Ecto neural progenitor cell (in vitro differentiated cells): ENCODE measurements around the gene RAPGEF4.
"Not testable (repeated sequence)": the region's sequence is repeated elsewhere in the genome, so short reads cannot be mapped to it uniquely, and the experiment has no call there.

Experiments used
- DNase-seq: peaks from one replicate; pipeline ENCODE4 v3.0.0-alpha.2; 2018; ENCODE audit warnings: low spot score

RAPGEF4 gene

GRCh38 chr2:172774302-172774701, 38.7 kb downstream of the RAPGEF4 start:
- DNase-seq = no peak

DNA sequence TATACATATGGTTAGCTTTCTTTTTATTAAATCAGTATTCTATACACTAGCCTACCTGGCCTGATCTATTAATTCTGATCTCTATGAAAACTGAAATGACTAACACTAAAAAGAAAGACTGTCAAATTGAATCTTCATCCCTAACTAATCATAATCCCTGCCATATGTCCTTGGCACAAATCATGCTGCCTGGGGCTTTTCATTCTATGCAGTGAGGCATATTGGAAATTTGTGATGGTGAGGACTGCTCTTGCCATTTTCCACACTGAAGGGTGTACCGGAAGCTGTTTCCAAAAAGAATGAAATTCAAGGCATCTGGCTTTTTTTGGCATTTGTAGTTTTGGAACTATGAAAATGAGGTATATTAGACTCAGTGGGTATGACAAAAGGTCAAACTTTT, 39.7 kb downstream of the RAPGEF4 start:
- no peak for DNase-seq

- DNase-seq = no peak
Measured at GRCh38 chr2:172777431-172777830, 41.8 kb downstream of the RAPGEF4 start.

- DNase-seq = no peak
Measured at GRCh38 chr2:172782506-172783164, 47.0 kb downstream of the RAPGEF4 start.

DNA sequence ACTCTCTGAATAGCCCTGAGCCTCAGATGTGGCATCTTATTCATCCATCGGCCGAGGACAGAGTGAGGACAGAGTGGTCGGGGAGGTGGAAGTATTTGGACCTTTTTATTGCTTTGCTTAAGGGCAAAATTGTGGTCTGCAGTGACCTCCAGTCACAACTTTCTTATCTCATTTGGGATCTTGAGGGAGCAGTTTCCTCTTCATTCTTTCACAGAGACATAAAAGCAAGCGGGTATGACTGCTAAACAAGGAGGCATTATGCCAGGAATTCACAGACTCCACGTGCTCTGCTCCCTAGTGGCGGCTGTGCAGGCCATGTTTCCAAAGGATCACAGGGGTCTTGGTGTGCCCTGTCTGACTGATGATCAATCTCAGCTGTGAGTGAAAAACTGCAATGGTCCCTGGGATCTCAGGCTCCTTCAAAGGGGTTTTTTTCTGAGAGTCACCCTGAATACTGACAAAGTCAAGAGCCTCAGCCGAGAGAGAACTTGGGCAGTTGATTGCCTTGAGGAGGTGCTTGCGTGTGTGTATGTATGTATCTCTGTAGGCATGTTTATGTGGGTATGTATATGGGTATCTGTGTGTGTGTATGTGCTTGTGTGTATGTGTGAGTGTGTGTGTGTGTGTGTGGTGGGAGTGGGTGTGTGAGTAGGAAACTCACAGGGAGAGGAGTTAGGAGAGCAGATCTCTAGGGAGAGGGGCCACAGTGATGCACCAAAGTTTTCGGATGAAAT, 47.7 kb downstream of the RAPGEF4 start:
- peak; percentile 56 for DNase-seq

DNA sequence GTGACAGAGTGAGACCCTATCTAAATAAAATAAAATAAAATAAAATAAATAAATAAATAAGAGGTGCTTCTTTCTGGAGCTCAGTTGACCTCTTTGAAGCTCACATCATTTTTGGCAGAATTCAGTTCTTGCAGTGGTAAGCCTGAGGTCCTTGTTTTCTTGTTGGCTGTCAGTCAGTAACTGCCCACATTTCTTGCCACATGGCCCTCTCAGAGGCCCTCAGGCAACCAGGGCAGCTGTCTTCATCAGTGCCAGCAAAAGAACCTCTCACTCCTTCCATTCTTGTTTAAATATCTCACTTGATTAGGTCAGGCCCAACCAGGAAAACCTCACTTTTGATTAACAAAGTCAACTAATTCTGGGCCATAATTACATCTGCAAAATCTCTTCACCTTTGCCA, 53.2 kb downstream of the RAPGEF4 start:
- DNase-seq = no peak

- DNase-seq = no peak
Measured at GRCh38 chr2:172790404-172790803, 54.8 kb downstream of the RAPGEF4 start.

DNA sequence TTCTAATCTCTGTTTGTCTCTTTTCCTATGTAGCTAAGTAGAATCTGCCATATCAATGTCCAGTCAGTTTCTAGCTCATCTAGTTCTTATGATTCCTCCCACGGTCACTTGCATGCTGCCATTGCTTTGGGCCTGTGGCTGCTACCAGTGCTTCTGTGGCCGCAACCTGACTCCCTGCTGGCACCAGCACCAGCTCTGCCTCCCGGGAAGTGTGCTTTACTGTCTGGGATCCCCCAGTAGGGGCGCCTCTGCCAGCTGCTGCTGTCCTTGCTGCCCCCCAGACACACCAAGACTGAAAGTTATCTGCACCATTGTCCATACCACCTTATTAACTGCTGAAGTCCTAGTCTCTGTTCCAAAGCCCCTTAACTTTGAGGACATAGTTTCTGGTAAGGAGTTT, 56.3 kb downstream of the RAPGEF4 start:
- no peak for DNase-seq

DNA sequence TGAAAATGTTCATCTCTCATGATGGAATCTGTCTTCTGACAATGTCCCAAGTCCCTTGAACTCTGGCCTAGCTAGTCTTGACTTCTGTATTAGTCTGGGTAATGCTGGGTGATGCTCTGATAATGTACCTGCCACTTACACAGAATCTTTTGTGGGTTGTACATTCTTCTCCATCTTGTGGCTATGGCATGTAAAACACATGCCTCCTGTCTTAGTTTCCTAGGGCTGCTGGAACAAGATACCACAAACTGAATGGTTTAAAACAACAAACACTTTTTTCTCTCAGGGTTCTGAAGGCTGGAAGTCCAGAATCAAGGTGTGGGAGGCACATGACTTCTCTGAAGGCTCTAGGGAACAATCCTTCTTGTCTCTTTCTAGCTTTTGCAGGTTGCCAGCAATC, 57.1 kb downstream of the RAPGEF4 start:
- no peak for DNase-seq

- DNase-seq = not testable (repeated sequence)
Measured at GRCh38 chr2:172803308-172803707, 67.7 kb downstream of the RAPGEF4 start.

GRCh38 chr2:172804423-172804822, 68.8 kb downstream of the RAPGEF4 start:
- no peak for DNase-seq

DNA sequence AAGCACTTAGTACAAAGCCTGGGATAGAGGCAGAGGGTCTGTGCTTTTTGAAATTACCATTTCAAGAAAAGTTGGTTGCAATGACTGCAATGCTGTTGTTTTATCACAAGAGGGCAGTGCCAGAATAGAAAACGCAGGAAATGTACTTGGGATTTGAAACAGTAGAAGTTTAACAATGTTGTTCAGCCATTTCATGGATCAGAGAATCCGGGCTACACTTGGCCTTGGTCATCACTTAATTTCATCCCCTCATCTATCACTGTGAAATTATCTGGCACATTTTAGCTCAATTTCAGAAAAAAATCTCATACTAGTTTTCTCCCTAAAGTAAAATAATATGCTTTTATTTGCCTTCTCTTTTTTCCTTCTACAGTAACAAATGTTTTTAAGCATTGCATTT, 70.8 kb downstream of the RAPGEF4 start:
- DNase-seq = no peak

DNA sequence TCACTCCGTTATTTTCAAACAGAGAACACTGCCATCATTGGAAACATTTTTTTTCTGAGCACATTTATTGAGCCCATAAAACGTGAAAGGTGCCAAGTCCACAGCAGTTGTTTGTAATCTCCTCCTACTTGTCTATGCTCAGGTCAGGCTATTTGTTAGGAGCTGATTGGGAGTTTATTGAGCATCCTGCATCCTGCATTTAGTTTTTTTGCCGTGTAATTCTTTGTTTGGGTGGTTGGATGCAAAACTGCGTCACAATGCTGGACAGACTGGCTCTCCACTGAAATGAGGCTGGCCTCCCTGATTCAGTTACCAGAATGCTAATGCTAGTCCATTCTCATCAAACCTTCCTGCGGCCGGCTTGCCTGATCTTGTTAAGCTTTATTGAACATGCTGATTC, 71.4 kb downstream of the RAPGEF4 start:
- no peak for DNase-seq

DNA sequence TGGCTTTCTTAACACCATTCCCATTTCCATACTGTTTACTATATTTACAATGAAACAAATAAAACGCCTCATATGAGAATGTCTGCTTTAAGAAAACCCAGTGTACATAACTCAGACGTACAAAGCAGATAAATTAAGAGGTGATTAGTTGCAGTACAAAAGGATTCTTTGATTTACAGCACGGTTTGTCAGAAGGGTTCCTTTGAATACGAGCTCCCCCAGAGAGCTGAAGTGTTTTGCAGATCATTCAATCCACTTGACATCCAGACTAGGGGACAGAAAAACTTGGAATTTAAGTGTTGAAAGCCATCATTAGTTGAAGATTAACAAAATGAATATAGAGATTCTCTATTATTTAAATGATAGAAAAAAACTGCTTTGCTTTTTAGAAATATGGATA, 72.5 kb downstream of the RAPGEF4 start:
- DNase-seq = no peak

- DNase-seq = no peak
Measured at GRCh38 chr2:172811027-172811426, 75.4 kb downstream of the RAPGEF4 start.

GRCh38 chr2:172812158-172812744, 76.6 kb downstream of the RAPGEF4 start:
- DNase-seq = no peak

- DNase-seq = no peak
Measured at GRCh38 chr2:172813314-172813888, 77.8 kb downstream of the RAPGEF4 start.

GRCh38 chr2:172817411-172817810, 81.8 kb downstream of the RAPGEF4 start:
- DNase-seq = no peak

GRCh38 chr2:172819943-172820342, 84.3 kb downstream of the RAPGEF4 start:
- no peak for DNase-seq

GRCh38 chr2:172821370-172822338, 86.0 kb downstream of the RAPGEF4 start:
- no peak for DNase-seq

DNA sequence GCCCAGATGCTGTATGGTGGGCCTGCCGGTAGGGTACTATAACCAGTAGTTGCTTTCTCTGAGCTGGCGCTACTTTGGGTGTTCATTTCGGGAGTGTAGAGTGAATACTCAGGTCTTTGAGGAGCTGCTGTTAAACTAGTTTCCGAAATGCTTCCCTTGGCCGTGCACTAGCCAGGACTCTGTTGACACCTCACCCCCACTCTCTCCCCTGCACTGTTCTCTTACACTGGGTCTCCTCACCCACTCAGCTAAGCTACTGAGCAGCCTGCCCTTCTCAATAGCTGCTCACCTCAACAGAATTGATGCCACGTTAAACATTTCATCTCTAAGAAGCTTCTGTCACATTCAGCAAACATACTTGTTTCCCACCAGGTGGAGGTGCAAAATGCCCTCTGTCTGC, 86.9 kb downstream of the RAPGEF4 start:
- DNase-seq = no peak
